Mucosa of stomach (tissue), 1 donor: ENCODE measurements around the gene NTM.

Source experiments
- H3K27me3 ChIP-seq: one replicate; pipeline ENCODE4 v1.7.0; 2013; ENCODE audit warnings: mild to moderate bottlenecking, low read length; ENCODE audit not compliant: control insufficient read depth, insufficient read depth
- H3K36me3 ChIP-seq: one replicate; pipeline ENCODE4 v1.7.0; 2013; ENCODE audit warnings: low read length; ENCODE audit not compliant: control insufficient read depth, insufficient read depth
- H3K4me1 ChIP-seq: one replicate; pipeline ENCODE4 v1.7.0; 2013; ENCODE audit warnings: mild to moderate bottlenecking, low read length; ENCODE audit not compliant: control insufficient read depth, insufficient read depth
- H3K4me3 ChIP-seq: one replicate; pipeline ENCODE4 v1.7.0; 2013; ENCODE audit warnings: low read length
- H3K9ac ChIP-seq: one replicate; pipeline ENCODE4 v1.7.0; 2013; ENCODE audit warnings: mild to moderate bottlenecking, low read length, moderate library complexity
- H3K9me3 ChIP-seq: one replicate; pipeline ENCODE4 v1.7.0; 2013; ENCODE audit warnings: mild to moderate bottlenecking, low read length, moderate library complexity; ENCODE audit not compliant: control insufficient read depth
- donor health status: Pancreatic carcinoma.

NTM gene

DNA sequence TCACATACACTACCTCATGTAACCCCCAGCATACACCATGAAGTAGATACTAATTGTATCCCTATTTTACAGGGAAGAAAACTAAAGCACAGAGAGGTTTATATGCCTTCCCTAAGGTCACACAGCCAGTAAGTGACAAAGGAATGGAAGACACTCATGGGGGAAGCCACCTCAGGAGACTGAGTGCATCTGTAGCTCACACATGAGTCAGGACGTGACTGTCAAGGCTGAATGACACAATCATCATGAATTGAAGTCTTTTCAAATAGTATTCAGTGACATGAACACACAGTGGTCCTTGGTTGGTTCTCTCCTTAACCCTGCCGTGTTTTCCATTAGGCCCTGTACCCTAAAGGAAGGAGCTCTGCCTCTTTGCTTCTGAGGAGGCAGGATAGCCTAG lies 463.0 kb downstream of the NTM start:
- Histone ChIP-seq H3K4me1 (no peaks in the 10 kb centered on the region), H3K27me3 (no peaks in the 10 kb centered on the region), H3K9me3 (no peaks in the 10 kb centered on the region), H3K9ac (no peak overlapping the region), H3K4me3 (no peak overlapping the region), H3K36me3 (no peaks in the 10 kb centered on the region)

DNA sequence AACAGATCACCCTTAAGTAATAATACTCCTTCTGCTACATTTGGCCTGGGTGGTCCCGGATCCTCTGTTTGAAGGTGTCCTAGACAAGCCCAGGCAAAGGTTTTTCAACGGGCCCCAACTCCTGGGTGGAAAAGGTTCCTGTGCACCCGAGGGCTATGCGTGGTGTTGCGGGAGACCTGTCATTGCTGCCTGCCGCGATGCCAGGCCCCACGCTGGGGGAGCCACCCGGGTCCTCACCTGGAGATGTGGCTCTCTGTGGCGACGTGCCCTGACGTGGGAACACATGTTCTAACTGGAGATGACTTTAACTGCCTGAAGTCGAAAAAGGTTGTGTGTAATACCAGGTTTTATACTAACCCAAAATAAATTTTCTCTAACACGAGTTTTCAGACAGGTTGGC lies 467.1 kb downstream of the NTM start:
- H3K9ac ChIP-seq: no peak overlapping the region

DNA sequence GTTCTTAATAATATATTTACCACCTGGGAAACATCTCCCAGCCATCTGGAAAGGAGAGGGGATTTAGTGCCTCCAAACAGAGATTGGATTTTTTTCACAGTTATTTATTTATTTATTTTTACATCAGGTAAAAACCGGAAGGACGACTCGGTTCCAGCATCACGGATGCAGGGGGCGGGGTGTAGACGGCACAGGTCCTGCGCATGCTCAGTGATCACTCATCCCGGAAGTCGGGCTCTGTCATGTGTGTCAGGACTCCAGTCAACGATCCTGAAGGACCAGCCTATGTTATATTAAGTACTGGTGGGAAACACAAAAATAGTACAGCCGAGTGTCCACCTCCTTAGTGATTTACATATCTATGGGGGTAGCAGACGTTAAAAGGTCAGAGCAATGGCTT lies 467.6 kb downstream of the NTM start:
- no peaks in the 10 kb centered on the region for H3K27me3 ChIP-seq
- no peak overlapping the region for H3K4me3 ChIP-seq
- no peaks in the 10 kb centered on the region for H3K9me3 ChIP-seq
- no peaks in the 10 kb centered on the region for H3K4me1 ChIP-seq
- H3K36me3 ChIP-seq: no peaks in the 10 kb centered on the region
- no peak overlapping the region for H3K9ac ChIP-seq

More for the DNA sequence above, 467.1 kb downstream of the NTM start:
- Histone ChIP-seq H3K9me3 (no peaks in the 10 kb centered on the region), H3K27me3 (no peaks in the 10 kb centered on the region), H3K36me3 (no peaks in the 10 kb centered on the region), H3K4me1 (no peaks in the 10 kb centered on the region), H3K4me3 (no peak overlapping the region)

DNA sequence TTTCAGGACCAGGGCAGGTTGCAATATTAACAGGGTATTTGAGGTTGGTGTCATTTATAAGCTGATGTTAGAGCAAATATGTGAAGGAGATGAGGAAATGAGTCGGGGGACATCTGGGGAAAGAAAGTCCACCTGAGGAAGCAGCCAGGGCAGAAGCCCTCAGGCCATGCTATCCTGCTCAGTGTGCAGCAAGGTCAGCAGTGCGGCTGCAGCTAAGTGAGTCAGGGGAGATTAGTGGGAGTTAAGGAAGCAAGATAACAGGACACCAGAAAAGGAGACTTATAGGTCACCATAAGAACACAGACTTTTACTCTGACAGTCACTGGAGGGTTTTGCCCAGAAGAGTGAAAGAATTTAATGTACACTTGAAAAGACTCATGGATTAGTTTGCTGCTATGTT lies 468.9 kb downstream of the NTM start:
- H3K27me3 ChIP-seq: no peaks in the 10 kb centered on the region
- no peaks in the 10 kb centered on the region for H3K36me3 ChIP-seq
- H3K9me3 ChIP-seq: no peaks in the 10 kb centered on the region
- H3K4me3 ChIP-seq: no peak overlapping the region
- H3K9ac ChIP-seq: no peak overlapping the region
- H3K4me1 ChIP-seq: no peaks in the 10 kb centered on the region

DNA sequence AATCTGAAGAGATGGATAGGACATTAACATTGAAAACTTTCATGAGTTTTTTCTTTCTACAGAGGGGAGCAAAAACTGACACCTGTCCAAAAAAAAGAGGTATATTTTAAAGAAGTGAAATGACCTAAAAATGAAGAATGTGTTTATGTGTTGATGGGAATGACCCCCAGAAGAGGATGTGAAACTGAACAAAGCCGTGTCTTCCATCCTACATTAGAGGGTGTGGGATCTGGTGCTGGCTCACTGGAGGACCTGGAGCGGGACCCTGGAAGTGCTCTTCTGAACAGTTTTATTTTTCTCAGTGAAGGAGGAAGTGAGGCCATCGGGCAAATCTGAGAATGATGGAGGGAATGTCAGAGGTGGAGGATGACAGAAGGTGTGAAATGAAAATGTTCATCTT lies 470.1 kb downstream of the NTM start:
- Histone ChIP-seq H3K4me1 (no peaks in the 10 kb centered on the region), H3K9me3 (no peaks in the 10 kb centered on the region), H3K27me3 (no peaks in the 10 kb centered on the region), H3K4me3 (no peak overlapping the region), H3K9ac (no peak overlapping the region), H3K36me3 (no peaks in the 10 kb centered on the region)

DNA sequence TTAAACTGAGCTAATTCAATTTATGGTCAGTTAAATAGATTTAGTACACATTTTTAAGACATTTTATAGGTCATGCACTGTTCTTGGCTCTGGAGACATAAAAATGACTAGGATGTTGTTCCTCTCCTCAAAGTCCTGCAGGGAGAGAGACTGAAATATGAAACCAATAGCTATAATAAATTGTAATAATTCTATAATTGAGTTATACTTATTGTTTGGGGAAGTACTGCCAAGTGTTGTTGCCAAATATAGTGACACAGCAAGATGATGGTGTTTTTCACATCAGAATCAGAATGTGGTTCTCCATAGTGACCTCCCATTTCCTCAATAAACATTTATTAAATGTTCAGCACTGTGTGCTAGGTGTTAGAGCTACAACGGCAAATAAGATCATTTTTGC lies 470.6 kb downstream of the NTM start:
- H3K27me3 ChIP-seq: no peaks in the 10 kb centered on the region
- H3K4me3 ChIP-seq: no peak overlapping the region
- H3K9me3 ChIP-seq: no peaks in the 10 kb centered on the region
- H3K4me1 ChIP-seq: no peaks in the 10 kb centered on the region
- no peaks in the 10 kb centered on the region for H3K36me3 ChIP-seq
- H3K9ac ChIP-seq: no peak overlapping the region

DNA sequence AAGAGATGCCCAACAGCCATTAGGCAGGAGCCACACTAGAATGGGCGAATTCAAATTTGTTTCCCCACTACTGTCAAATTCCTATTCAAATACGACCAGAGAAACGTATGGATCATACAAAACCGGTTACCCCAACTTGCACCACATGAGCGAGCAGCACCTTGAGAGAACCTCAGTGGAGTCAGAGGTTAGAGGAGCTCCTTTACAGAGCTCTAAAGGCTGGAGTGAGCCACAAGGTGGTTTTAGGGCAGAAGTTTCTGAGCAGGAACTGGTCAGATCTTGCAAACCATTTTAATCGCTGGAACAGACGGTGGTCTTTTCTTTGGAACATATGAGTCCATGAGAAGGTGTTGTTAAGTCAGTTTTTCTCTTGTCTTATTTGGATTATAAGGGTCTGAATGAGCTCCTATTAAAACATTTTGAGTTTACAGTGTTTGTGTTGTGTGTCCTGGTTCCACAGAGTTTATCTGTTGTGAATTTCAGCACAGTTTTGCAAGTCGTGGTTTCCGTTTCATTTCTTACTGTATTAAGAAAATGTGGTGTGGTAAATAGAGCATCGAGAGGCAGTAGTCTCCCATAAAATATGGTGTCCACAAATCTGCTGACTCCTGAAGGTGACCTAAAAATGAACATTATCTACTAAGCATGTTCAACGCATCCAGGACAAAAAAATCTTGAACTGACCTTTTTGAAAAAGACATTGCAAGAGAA lies 471.7 kb downstream of the NTM start:
- no peaks in the 10 kb centered on the region for H3K36me3 ChIP-seq
- no peaks in the 10 kb centered on the region for H3K9me3 ChIP-seq
- no peak overlapping the region for H3K4me3 ChIP-seq
- H3K9ac ChIP-seq: no peak overlapping the region
- no peaks in the 10 kb centered on the region for H3K4me1 ChIP-seq
- H3K27me3 ChIP-seq: no peaks in the 10 kb centered on the region

DNA sequence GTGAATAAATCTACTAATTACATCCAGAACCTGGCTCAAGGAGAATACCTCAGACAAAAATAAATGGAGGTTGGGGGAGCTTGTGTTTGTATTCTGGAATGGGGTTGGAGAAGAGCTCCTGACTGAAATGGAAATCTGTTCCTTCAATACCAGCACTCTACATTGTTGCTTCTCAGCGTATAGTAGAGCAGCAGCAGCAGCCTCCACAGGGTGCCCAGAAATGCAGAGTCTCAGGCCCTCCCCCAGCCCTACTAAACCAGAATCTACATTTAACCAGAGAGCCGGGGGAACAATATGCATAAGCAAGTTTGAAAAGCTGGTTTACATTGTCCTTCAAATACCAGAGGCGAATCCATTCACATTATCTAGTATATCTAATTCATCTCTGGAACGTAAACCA lies 474.8 kb downstream of the NTM start:
- Histone ChIP-seq H3K27me3 (no peaks in the 10 kb centered on the region), H3K36me3 (no peaks in the 10 kb centered on the region), H3K4me1 (no peaks in the 10 kb centered on the region)

DNA sequence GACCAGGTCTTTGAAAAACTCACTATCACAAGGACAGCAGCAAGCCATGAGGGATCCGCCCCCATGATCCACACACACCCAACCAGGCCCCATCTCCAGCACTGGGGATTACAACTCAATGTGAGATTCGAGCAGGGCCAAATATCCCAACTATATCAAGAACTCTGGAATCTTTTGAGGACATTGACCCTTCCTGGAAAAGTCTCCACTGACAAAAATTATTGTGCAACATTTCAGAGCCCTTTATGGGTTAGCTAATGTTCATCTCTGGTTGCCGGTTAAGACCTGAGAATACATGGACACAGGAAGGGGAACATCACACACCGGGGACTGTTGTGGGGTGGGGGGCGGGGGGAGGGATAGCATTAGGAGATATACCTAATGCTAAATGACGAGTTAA lies 479.1 kb downstream of the NTM start:
- no peak overlapping the region for H3K9ac ChIP-seq
- no peak overlapping the region for H3K4me3 ChIP-seq
- H3K36me3 ChIP-seq: no peaks in the 10 kb centered on the region
- H3K4me1 ChIP-seq: no peaks in the 10 kb centered on the region
- H3K9me3 ChIP-seq: no peaks in the 10 kb centered on the region
- H3K27me3 ChIP-seq: no peaks in the 10 kb centered on the region

More for the DNA sequence above, 474.8 kb downstream of the NTM start:
- no peak overlapping the region for H3K4me3 ChIP-seq
- H3K9ac ChIP-seq: no peak overlapping the region
- H3K9me3 ChIP-seq: no peaks in the 10 kb centered on the region

DNA sequence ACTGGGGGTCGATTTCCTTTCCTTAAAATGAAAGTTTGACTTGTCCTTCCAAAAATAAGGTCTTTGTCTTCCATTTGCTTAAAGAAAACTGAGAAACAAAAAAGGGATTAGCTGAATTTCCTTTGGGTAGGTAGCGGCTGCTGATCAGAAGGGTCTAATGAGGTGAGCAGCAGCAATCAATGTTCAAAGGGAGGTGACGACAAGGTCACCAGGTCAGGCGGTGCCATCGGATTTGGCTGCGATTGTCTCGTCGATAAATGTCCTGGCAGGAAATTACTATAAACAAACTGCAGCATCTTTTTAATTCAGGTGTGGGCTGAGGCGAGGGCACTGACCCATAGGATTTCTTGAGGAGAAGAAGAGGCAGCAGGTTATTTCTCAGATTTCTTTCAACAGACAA lies 480.1 kb downstream of the NTM start:
- H3K36me3 ChIP-seq: no peaks in the 10 kb centered on the region
- no peaks in the 10 kb centered on the region for H3K27me3 ChIP-seq
- H3K9me3 ChIP-seq: no peaks in the 10 kb centered on the region
- H3K4me3 ChIP-seq: no peak overlapping the region
- no peak overlapping the region for H3K9ac ChIP-seq
- H3K4me1 ChIP-seq: no peaks in the 10 kb centered on the region

DNA sequence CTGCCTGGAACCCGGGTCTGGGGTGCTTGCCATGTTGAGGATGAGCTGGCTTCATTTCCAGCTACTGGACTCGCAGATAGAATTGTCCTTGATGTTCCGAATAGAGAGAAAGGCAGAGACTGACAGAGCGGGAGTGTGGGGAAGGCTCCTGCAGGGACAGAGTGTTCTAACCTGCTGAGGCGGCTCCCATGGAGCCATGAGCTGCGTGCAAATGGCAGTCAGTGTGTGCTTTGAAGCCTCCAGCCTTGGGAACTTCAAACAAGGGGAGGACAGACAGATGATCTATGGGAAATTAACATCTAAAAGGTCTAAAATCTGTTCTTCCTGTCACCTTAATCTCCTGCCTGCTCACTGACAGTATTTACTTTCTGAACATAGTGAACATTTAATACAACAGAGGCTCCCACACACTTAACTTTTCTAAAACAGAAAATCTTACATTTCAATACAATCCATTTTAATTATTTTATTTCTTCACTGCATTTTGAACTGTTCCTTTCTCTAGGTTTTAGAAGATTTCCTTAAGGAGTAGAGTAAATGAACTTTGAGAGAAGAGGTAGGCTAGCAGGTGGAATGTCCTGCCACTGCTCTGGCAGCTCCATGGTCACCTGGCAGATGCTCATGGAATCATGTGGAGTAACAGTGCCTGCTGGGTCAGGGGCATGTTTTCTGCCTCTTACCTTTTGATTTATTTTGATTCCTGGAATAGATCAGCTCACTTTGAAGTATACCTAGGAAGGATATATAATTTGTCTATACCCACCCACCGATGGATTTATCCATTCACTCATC lies 481.7 kb downstream of the NTM start:
- no peaks in the 10 kb centered on the region for H3K9me3 ChIP-seq
- H3K36me3 ChIP-seq: no peaks in the 10 kb centered on the region
- no peaks in the 10 kb centered on the region for H3K27me3 ChIP-seq
- no peak overlapping the region for H3K4me3 ChIP-seq
- H3K9ac ChIP-seq: no peak overlapping the region
- H3K4me1 ChIP-seq: no peaks in the 10 kb centered on the region

DNA sequence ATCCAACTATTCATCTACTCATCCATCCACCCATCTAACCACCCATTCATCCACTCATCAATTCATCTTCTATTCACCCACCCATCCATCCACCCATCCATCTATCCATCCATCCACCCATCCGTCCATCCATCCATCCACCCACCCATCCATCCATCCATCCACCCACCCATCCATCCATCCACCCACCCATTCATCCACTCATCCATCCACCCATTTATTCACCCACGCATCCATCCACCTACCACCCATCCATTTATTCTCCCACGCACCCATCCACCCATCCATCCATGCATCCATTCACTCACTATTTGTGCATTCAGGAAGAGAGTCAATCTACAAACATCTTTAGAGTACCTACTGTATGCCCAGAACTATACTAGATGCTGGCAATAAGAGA lies 482.3 kb downstream of the NTM start:
- H3K27me3 ChIP-seq: no peaks in the 10 kb centered on the region
- H3K36me3 ChIP-seq: no peaks in the 10 kb centered on the region
- no peak overlapping the region for H3K4me3 ChIP-seq
- H3K9me3 ChIP-seq: no peaks in the 10 kb centered on the region
- H3K4me1 ChIP-seq: no peaks in the 10 kb centered on the region
- no peak overlapping the region for H3K9ac ChIP-seq
